Parathyroid adenoma (tissue), 2 donors: Measurements from ENCODE around the gene UBE2H.

Experiments used
- H2AFZ ChIP-seq: fragments of 300-600 bp; sonication (generic); one replicate; pipeline ENCODE4 v1.7.0; 2017; ENCODE audit warnings: antibody characterized with exemption, mild to moderate bottlenecking
- H3K27ac ChIP-seq: fragments of 300-600 bp; sonication (generic); one replicate; pipeline ENCODE4 v1.7.0; 2017
- H3K27me3 ChIP-seq: fragments of 300-600 bp; sonication (generic); one replicate; pipeline ENCODE4 v1.7.0; 2017; ENCODE audit warnings: low read length; ENCODE audit not compliant: control insufficient read depth, insufficient read depth
- H3K36me3 ChIP-seq: fragments of 300-600 bp; sonication (generic); one replicate; pipeline ENCODE4 v1.7.0; 2017; ENCODE audit warnings: low read length; ENCODE audit not compliant: control insufficient read depth, insufficient read depth
- H3K4me1 ChIP-seq: fragments of 300-600 bp; sonication (generic); one replicate; pipeline ENCODE4 v1.7.0; 2017; ENCODE audit warnings: control low read depth
- H3K4me2 ChIP-seq: fragments of 300-600 bp; sonication (generic); one replicate; pipeline ENCODE4 v1.7.0; 2017; ENCODE audit warnings: low read length
- H3K4me3 ChIP-seq: fragments of 300-600 bp; sonication (generic); one replicate; pipeline ENCODE4 v1.7.0; 2017; ENCODE audit warnings: low read depth, low read length
- H3K79me2 ChIP-seq: fragments of 300-600 bp; sonication (generic); one replicate; pipeline ENCODE4 v1.7.0; 2017; ENCODE audit warnings: control low read depth
- H3K9ac ChIP-seq: fragments of 300-600 bp; sonication (generic); one replicate; pipeline ENCODE4 v1.7.0; 2017; ENCODE audit warnings: mild to moderate bottlenecking
- H3K9me3 ChIP-seq: fragments of 300-600 bp; sonication (generic); one replicate; pipeline ENCODE4 v1.7.0; 2017; ENCODE audit warnings: low read length; ENCODE audit not compliant: control insufficient read depth
- TF ChIP-seq, protein P1 (sequence below): fragments of 300-600 bp; sonication (generic); IDR thresholded peaks from one replicate; pipeline ENCODE4 v1.7.0; 2017; ENCODE audit warnings: antibody characterized with exemption, mild to moderate bottlenecking
- donor health status: primary hyperparathyroidism.

Gene UBE2H

GRCh38 chr7:129784783-129785684 lies 167.7 kb downstream of the UBE2H start:
- Histone ChIP-seq H3K4me1 (peaks cover 6% of the 10 kb centered on the region), H3K4me3 (no peak overlapping the region), H3K9me3 (no peaks in the 10 kb centered on the region), H3K27me3 (peaks cover 14% of the 10 kb centered on the region), H3K9ac (no peak overlapping the region), H3K36me3 (no peaks in the 10 kb centered on the region), H2AFZ (no peak overlapping the region), H3K27ac (no peak overlapping the region), H3K79me2 (no peaks in the 10 kb centered on the region), H3K4me2 (no peak overlapping the region)
- TF ChIP-seq, protein P1, sequence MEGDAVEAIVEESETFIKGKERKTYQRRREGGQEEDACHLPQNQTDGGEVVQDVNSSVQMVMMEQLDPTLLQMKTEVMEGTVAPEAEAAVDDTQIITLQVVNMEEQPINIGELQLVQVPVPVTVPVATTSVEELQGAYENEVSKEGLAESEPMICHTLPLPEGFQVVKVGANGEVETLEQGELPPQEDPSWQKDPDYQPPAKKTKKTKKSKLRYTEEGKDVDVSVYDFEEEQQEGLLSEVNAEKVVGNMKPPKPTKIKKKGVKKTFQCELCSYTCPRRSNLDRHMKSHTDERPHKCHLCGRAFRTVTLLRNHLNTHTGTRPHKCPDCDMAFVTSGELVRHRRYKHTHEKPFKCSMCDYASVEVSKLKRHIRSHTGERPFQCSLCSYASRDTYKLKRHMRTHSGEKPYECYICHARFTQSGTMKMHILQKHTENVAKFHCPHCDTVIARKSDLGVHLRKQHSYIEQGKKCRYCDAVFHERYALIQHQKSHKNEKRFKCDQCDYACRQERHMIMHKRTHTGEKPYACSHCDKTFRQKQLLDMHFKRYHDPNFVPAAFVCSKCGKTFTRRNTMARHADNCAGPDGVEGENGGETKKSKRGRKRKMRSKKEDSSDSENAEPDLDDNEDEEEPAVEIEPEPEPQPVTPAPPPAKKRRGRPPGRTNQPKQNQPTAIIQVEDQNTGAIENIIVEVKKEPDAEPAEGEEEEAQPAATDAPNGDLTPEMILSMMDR: no peak

DNA sequence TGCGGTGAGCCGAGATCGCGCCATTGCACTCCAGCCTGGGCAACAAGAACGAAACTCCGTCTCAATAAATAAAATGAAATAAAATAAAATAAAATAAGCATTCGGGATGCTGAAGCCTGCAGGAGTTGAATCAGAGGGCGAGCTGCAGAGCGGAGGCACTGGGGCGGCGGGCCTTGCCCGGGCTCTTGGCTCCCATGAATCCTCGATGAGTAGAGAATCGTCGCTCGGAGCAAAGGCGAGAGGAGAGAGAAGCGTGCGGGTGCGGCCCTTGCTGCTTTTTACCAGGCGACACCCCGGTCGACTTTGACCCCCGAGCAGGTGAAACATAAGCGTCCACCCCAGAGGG lies 168.3 kb downstream of the UBE2H start:
- Histone ChIP-seq H3K4me3 (no peak overlapping the region), H3K4me1 (peaks cover 6% of the 10 kb centered on the region), H3K27me3 (peaks cover 14% of the 10 kb centered on the region)

GRCh38 chr7:129783584-129783919 lies 169.2 kb downstream of the UBE2H start:
- Histone ChIP-seq H3K4me3 (no peak overlapping the region), H3K79me2 (no peaks in the 10 kb centered on the region), H3K9ac (no peak overlapping the region), H3K4me2 (no peak overlapping the region), H3K27ac (no peak overlapping the region), H3K9me3 (no peaks in the 10 kb centered on the region), H3K4me1 (peaks cover 6% of the 10 kb centered on the region), H3K27me3 (peaks cover 14% of the 10 kb centered on the region), H3K36me3 (no peaks in the 10 kb centered on the region), H2AFZ (no peak overlapping the region)
- TF ChIP-seq, protein P1: no peak

More for the DNA sequence above, 168.3 kb downstream of the UBE2H start:
- Histone ChIP-seq H3K79me2 (no peaks in the 10 kb centered on the region), H3K27ac (no peak overlapping the region), H3K9ac (no peak overlapping the region), H3K36me3 (no peaks in the 10 kb centered on the region), H3K4me2 (no peak overlapping the region), H2AFZ (no peak overlapping the region), H3K9me3 (no peaks in the 10 kb centered on the region)
- TF ChIP-seq, protein P1: no peak

- TF ChIP-seq, protein P1: no peak
- Histone ChIP-seq H3K27ac (no peak overlapping the region), H2AFZ (no peak overlapping the region), H3K79me2 (no peaks in the 10 kb centered on the region), H3K36me3 (no peaks in the 10 kb centered on the region), H3K9ac (no peak overlapping the region), H3K4me3 (no peak overlapping the region), H3K4me2 (peak overlapping the region; percentile 3), H3K4me1 (peaks cover 6% of the 10 kb centered on the region), H3K27me3 (peaks cover 14% of the 10 kb centered on the region), H3K9me3 (no peaks in the 10 kb centered on the region)
Measured at GRCh38 chr7:129782818-129783583, 169.8 kb downstream of the UBE2H start.
